ENCODE measurements around the gene NFKB2.
A peak's percentile ranks its signal among the peaks of the same experiment; 100 is the strongest.

The NFKB2 gene

GRCh38 chr10:102396317-102396650 lies 779 bp downstream of the NFKB2 start:
- no peak for DNase-seq

GRCh38 chr10:102396730-102397151 lies 1.2 kb downstream of the NFKB2 start:
- DNase-seq, result no peak

DNA sequence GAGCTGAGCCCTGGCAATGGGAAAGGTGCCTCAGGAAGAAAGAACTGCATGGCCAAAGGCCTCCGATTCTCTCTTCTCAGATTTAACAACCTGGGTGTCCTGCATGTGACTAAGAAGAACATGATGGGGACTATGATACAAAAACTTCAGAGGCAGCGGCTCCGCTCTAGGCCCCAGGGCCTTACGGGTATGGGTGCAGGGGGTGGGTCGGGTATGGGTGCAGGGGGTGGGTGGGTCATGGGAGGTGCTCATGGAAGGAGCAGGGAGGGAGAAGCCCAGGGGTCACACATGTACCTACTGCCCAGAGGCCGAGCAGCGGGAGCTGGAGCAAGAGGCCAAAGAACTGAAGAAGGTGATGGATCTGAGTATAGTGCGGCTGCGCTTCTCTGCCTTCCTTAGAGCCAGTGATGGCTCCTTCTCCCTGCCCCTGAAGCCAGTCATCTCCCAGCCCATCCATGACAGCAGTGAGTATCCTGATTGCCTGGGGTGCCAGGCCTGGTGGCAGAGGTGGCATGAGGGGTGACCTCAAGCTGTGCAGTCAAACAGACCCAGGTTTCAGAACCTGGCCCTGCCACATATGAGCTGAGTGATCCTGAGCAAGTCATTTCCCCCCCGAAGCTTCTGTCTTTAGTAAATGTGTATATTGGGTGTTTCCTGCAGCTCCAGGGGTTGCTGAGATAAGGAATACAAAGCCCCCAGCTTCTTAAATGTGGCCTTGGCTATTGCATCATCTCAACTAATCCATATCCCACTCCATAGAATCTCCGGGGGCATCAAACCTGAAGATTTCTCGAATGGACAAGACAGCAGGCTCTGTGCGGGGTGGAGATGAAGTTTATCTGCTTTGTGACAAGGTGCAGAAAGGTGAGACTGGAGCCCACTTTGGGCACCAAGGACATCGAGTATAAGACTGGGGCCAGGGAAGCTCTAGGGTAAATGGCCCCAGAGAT lies 2.0 kb downstream of the NFKB2 start:
- DNase-seq, result no peak

GRCh38 chr10:102398172-102399020 lies 2.9 kb downstream of the NFKB2 start:
- DNase-seq, result no peak

DNA sequence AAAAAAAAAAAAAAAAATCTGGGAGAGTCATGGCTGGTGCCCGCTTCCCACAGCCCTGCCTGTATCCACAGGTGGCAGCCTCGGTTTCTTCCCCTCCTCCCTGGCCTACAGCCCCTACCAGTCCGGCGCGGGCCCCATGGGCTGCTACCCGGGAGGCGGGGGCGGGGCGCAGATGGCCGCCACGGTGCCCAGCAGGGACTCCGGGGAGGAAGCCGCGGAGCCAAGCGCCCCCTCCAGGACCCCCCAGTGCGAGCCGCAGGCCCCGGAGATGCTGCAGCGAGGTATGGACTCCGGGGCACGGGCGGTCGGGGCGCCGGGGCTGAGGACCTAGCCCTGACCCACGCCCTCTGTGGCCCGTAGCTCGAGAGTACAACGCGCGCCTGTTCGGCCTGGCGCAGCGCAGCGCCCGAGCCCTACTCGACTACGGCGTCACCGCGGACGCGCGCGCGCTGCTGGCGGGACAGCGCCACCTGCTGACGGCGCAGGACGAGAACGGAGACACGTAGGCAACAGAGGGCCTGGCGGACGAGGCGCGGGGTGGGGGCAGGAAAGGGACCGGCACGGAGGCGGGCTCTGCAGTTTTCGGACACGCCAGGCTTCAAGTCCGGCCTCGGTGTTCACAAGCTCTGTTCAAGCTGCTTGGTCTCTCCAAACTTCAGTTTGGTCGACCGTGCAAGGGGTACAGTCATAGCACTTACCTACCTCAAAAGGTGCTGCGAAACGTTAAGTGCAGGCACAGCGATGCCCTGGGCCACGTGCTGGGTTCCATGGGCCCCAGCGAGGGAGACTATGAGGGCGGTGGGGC lies 3.9 kb downstream of the NFKB2 start:
- peak; percentile 77 for DNase-seq

DNA sequence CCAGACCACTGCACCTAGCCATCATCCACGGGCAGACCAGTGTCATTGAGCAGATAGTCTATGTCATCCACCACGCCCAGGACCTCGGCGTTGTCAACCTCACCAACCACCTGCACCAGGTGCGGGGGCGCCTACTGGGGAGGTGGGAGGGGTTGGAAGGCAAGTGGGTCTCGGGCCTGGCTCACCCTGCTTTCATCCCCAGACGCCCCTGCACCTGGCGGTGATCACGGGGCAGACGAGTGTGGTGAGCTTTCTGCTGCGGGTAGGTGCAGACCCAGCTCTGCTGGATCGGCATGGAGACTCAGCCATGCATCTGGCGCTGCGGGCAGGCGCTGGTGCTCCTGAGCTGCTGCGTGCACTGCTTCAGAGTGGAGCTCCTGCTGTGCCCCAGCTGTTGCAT lies 4.6 kb downstream of the NFKB2 start:
- DNase-seq, result peak; percentile 63

GRCh38 chr10:102400598-102401341 lies 5.3 kb downstream of the NFKB2 start:
- DNase-seq, result no peak

DNA sequence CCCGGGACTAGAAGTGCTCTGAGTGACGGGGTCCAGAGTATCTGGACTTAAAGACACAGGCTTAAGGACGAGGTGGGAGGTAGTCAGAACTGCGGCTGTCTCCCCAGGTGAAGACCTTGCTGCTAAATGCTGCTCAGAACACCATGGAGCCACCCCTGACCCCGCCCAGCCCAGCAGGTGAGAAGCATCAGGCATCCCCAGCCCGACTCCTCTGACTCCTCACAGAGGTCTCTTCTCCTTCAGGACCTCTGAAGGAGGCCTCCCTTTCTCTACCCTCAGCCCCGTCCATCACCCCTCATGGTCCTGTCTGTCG lies 5.8 kb downstream of the NFKB2 start:
- DNase-seq, result no peak

DNA sequence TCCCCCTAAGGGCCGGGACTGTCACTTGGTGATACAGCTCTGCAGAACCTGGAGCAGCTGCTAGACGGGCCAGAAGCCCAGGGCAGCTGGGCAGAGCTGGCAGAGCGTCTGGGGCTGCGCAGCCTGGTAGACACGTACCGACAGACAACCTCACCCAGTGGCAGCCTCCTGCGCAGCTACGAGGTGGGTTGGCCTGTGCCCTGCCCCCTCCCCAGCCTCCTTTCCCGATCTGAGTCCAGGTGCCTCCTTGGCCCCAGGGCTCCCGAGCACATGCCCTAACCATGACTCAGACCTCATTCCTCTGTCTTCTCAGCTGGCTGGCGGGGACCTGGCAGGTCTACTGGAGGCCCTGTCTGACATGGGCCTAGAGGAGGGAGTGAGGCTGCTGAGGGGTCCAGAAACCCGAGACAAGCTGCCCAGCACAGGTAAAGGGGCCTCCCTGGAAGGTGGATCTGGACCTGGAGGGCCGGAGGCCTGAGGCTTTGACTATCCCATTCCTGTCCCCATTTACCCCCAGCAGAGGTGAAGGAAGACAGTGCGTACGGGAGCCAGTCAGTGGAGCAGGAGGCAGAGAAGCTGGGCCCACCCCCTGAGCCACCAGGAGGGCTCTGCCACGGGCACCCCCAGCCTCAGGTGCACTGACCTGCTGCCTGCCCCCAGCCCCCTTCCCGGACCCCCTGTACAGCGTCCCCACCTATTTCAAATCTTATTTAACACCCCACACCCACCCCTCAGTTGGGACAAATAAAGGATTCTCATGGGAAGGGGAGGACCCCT lies 6.4 kb downstream of the NFKB2 start:
- no peak for DNase-seq

GRCh38 chr10:102402512-102402896 lies 7.0 kb downstream of the NFKB2 start:
- no peak for DNase-seq

GRCh38 chr10:102403115-102403514 lies 7.6 kb downstream of the NFKB2 start:
- no peak for DNase-seq

GRCh38 chr10:102404361-102405107 lies 9.0 kb downstream of the NFKB2 start:
- no peak for DNase-seq

GRCh38 chr10:102405108-102405571 lies 9.6 kb downstream of the NFKB2 start:
- DNase-seq, result no peak

GRCh38 chr10:102405632-102406031 lies 10.1 kb downstream of the NFKB2 start:
- no peak for DNase-seq

DNA sequence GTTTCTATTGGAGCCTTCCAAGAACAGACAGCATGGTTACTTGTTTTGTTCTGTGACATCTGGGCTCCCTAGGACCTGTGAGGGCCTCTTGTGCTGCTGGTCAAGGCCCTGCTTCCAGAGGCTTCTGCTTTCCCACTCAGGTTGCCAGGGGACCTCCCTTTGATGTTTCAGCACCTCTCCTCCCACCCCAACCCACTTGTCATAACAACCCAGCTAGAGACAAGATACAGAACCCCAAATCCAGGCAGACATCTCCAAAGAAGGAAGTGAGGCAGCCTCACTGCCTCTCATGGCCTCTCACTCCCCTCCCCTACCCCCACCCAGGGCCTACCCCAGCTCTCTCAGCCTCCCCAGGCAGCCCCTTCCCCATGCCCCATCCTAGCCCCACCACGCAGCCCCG lies 11.3 kb downstream of the NFKB2 start:
- DNase-seq, result no peak

DNA sequence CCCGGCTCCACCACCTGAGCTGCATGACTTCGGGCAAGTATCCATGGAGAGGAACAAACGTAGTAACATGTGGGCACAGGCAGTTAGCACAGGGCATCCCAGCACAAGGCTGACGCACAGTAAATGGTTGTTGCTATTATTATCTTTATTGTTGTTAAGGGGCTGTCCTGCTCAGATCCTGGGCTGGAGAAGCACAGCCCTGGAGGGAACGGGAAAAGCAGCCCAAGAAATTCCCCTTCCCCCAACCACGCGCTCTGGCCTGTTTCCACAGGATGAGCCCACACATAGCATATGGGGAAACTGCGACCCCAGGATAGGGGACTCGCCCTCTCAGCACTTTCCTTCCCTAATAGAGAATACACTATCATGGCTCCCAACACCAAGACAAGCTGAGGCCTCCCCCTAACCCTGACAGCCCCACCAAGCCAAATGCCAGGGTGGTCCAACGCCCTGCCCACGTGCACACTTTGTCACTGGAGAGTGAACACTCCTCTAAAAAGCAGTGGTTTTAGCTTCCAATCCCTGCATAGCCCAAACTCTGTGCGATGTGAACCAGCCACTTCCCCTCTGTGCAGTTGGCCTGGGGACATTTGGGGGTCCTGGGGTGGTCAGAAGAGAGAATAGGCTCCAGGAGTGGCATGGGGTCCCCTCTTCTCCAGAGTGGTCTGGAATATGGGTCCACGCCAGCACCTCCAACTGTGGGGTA lies 12.1 kb downstream of the NFKB2 start:
- no peak for DNase-seq

DNA sequence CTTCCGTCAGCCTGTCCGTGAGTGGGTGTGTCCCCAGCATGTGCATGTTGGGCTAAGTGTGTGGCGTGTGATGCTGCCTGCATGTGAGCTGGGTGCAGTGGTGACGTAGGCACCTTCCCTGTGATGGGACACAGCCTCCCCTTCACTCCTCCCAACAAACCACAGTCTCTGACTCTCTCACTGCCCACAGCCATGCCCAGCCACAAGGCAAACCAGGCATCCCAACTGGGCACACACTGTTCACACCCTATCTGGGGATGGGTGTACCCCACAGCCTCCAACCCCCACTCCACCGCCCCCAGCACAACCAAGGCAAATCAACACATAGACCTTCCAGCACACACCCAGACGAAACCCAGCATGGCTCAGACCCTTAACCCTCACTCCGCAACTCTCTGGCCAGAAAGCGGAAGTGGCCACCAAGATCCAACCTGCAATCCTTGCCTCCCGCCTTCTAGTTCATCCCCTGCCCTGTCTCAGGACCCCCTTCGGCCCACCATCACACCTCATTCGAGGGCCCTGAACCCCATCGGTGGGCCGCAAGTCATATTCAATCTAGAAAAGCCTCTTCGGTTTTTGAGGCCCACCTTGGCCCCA lies 12.7 kb downstream of the NFKB2 start:
- no peak for DNase-seq

DNA sequence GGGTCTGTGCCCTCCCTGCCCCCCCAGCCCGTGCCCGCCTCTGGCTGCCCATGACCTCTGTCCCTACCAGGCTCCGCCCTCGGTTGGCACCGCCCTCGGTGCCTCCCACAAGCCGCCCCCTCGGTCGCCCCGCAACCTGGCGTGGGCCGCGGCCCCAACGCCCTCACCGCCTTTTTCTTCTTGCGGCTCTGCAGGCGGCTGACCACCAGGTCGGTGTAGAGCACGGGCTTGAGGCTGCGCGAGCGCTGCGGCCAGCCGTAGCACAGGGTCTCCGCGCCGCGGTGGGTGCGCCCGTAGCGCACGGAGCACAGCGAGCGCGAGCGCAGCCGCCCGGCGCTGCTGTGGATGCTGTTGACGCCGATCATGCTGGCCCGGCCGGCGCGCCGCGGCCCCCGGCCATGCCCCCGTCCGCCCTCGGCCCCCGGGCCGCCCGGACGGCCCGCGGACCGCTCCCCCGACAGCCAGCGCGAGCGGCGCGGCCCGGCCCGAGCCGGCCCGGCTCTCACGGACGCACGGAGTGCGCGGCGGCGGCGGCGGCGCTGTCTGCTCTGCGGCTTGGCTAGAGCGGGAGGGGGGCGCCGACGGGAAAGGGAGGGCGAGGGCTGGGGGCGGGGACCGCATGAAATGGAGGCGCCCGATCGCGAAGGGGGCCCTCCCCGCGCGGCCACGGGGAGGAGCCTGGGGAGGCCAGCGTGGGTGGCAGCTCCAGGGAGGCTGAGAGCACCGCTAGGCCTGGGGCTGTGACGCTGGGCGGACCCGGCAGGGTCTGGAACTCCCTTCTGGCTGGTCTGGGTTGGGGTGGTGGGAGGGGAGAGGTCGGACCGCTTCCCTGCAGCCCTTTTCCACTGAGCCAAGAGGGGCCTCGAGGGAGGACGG lies 13.5 kb downstream of the NFKB2 start:
- peak; percentile 4 for DNase-seq
